Measurements from ENCODE around the gene SUCLG2. TPM values are rescaled to one million over a fixed set of nuclear protein-coding genes. Genes with fewer than 3 reads are reported as not detected.

The SUCLG2 gene
- total and polyA plus RNA-seq, 7 donors: 63.1 to 289 (median 70.9) TPM

DNA sequence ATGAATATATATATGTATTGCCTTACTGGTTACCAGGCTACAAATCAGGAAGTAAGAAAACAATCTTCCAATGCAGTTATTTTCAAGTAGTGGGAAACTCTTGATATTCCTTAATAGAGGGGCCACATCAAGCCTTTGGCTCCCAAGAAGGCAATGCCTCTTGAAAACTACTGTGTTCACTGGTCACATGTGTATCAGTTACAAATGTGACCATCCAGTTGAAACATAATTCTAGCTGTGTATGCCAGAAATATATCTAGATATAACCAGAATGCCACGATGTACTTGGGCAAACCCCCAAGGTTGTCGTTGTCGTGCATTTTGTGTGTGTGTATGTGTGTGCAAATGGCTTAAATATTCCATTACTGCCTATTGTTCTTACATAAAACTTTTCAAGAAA, 200.8 kb downstream of the SUCLG2 start:
- WGBS, 2 donors: 97 to 99% methylated on average over 3 of the region's 3 CpGs
- Histone ChIP-seq H3K9me3 (no peaks in the 10 kb centered on the region), H3K27ac (no peak overlapping the region), H3K27me3 (no peaks in the 10 kb centered on the region), H3K36me3 (no peaks in the 10 kb centered on the region), H3K4me1 (no peaks in the 10 kb centered on the region), H3K4me3 (no peak overlapping the region)
- intact Hi-C loops (cut with DNase I): no loop called here
- TF ChIP-seq POLR2AphosphoS5 (IDR thresholded peaks at IDR 0.05) (no peak), EP300 (IDR thresholded peaks at IDR 0.05) (no peak), POLR2A (IDR thresholded peaks at IDR 0.05) (no peak)
- TF ChIP-seq, protein P1, sequence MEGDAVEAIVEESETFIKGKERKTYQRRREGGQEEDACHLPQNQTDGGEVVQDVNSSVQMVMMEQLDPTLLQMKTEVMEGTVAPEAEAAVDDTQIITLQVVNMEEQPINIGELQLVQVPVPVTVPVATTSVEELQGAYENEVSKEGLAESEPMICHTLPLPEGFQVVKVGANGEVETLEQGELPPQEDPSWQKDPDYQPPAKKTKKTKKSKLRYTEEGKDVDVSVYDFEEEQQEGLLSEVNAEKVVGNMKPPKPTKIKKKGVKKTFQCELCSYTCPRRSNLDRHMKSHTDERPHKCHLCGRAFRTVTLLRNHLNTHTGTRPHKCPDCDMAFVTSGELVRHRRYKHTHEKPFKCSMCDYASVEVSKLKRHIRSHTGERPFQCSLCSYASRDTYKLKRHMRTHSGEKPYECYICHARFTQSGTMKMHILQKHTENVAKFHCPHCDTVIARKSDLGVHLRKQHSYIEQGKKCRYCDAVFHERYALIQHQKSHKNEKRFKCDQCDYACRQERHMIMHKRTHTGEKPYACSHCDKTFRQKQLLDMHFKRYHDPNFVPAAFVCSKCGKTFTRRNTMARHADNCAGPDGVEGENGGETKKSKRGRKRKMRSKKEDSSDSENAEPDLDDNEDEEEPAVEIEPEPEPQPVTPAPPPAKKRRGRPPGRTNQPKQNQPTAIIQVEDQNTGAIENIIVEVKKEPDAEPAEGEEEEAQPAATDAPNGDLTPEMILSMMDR (IDR thresholded peaks at IDR 0.05): no peak
- no peak for DNase-seq

DNA sequence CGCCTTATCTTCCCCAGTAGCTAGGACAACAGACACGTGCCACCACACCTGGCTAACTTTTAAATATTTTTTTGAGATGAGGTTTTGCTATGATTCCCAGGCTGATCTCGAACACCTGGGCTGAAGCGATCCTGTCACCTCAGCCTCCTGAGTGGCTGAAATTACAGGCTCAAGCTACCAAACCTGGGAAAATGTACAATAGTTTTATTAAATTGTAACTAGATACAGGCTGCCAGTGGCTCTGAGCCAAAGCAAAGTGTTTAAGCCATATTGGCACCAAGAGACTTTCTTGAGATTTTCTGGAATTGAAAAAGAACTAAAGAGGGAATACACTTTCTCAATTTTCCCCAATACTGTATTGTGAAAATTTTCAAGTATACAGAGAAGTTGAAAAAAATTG, 204.3 kb downstream of the SUCLG2 start:
- intact Hi-C loops (cut with DNase I): no loop called here
- Histone ChIP-seq H3K4me1 (no peaks in the 10 kb centered on the region), H3K27ac (no peak overlapping the region), H3K9me3 (no peaks in the 10 kb centered on the region), H3K36me3 (no peaks in the 10 kb centered on the region), H3K4me3 (no peak overlapping the region), H3K27me3 (no peaks in the 10 kb centered on the region)
- TF ChIP-seq, protein P1 (IDR thresholded peaks at IDR 0.05): no peak
- TF ChIP-seq EP300 (IDR thresholded peaks at IDR 0.05) (no peak), POLR2A (IDR thresholded peaks at IDR 0.05) (no peak), POLR2AphosphoS5 (IDR thresholded peaks at IDR 0.05) (no peak)
- DNase-seq: no peak
- WGBS, 2 donors: 69 to 89% methylated on average over 4 of the region's 4 CpGs

DNA sequence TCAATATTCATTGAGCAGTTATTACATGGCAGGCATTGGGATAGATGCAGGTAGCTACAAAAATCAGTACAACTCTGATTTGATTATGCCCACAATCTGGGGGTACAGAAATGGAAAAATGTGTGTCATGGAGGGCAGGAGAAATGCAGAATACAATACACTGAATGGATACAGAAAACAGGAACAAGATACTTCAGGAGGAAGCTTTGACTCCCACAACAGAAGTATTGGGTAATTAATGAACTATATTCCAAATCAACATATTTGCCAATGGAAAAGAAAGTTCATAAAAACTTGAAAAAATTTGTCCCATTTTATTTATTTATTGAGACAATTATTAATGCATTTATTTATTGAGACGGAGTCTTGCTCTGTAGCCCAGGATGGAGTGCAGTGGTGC, 207.0 kb downstream of the SUCLG2 start:
- H3K4me3 ChIP-seq: no peak overlapping the region
- no peaks in the 10 kb centered on the region for H3K27me3 ChIP-seq
- intact Hi-C loops (cut with DNase I): no loop called here
- no peaks in the 10 kb centered on the region for H3K4me1 ChIP-seq
- no peaks in the 10 kb centered on the region for H3K9me3 ChIP-seq
- no peak overlapping the region for H3K27ac ChIP-seq
- WGBS, 2 donors: 100% methylated on average over 1 of the region's 1 CpG
- H3K36me3 ChIP-seq: no peaks in the 10 kb centered on the region
- no peak for TF ChIP-seq POLR2AphosphoS5 (IDR thresholded peaks at IDR 0.05)
- TF ChIP-seq POLR2A (IDR thresholded peaks at IDR 0.05): no peak
- TF ChIP-seq EP300 (IDR thresholded peaks at IDR 0.05): no peak
- TF ChIP-seq, protein P1 (IDR thresholded peaks at IDR 0.05): no peak
- no peak for DNase-seq

DNA sequence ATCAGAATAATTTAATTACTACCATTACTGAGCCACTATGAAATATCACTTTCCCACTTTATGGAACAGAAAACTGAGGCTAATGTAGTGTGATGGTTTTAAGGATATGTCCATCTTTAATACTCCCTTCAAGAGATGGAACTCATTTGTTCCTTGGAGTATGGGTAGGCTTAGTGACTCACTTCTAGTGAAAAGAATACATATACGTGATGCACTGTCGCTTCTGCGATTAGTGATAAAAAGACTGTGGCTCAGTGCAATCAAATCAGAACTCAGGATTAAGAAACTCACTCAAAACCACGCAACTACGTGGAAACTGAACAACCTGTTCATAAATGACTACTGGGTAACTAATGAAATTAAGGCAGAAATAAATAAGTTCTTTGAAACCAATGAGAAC, 216.6 kb downstream of the SUCLG2 start:
- TF ChIP-seq POLR2AphosphoS5 (IDR thresholded peaks at IDR 0.05) (no peak), POLR2A (IDR thresholded peaks at IDR 0.05) (no peak), EP300 (IDR thresholded peaks at IDR 0.05) (no peak)
- TF ChIP-seq, protein P1 (IDR thresholded peaks at IDR 0.05): no peak
- Histone ChIP-seq H3K27me3 (no peaks in the 10 kb centered on the region), H3K27ac (no peak overlapping the region), H3K4me1 (no peaks in the 10 kb centered on the region), H3K4me3 (no peak overlapping the region), H3K9me3 (no peaks in the 10 kb centered on the region), H3K36me3 (no peaks in the 10 kb centered on the region)
- DNase-seq: no peak
- WGBS, 2 donors: 91 to 96% methylated on average over 5 of the region's 5 CpGs
- intact Hi-C loops (cut with DNase I): no loop called here

DNA sequence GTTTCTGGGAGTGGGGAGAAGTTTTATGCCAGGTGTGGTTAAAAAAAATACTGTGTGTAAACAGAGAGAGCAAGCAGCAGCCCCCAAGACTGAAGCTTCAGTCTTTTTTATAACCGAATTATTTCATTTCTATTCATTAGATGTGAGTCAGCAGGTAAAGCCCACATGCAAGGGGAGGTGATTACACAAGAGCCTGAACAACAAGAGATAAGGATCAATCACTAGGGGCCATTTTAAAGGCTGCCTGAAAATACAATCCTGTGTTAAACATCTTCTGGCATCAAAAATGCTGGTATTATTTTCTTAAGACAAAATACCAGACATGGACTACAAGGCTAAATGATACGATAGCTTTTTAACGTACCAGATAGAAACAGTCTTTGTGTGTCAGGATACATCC, 217.3 kb downstream of the SUCLG2 start:
- H3K27ac ChIP-seq: no peak overlapping the region
- H3K36me3 ChIP-seq: no peaks in the 10 kb centered on the region
- WGBS, 2 donors: 83 to 92% methylated on average over 3 of the region's 3 CpGs
- intact Hi-C loops (cut with DNase I): no loop called here
- H3K4me1 ChIP-seq: no peaks in the 10 kb centered on the region
- H3K9me3 ChIP-seq: no peaks in the 10 kb centered on the region
- no peak for DNase-seq
- H3K27me3 ChIP-seq: no peaks in the 10 kb centered on the region
- H3K4me3 ChIP-seq: no peak overlapping the region
- TF ChIP-seq POLR2A (IDR thresholded peaks at IDR 0.05): no peak
- TF ChIP-seq, protein P1 (IDR thresholded peaks at IDR 0.05): no peak
- no peak for TF ChIP-seq EP300 (IDR thresholded peaks at IDR 0.05)
- no peak for TF ChIP-seq POLR2AphosphoS5 (IDR thresholded peaks at IDR 0.05)
